NCI-H1092 (cell line): ENCODE data around the gene NAA80.
A peak's percentile ranks its signal among the peaks of the same experiment; 100 is the strongest.

Experiments used
- DNase-seq: peaks from one replicate; lab custom pipeline; 2025; lab: John Stamatoyannopoulos, UW

NAA80 gene

GRCh38 chr3:50298836-50299637 is at the start of gene NAA80, which contains the start of gene HYAL3:
NAA80 (minus strand) TSS chr3:50299405; CDS start chr3:50297463, 1,942 bp downstream.
HYAL3 (minus strand) TSS chr3:50299405; CDS start chr3:50295602, 3,803 bp downstream.
- peak; percentile 95 for DNase-seq

DNA sequence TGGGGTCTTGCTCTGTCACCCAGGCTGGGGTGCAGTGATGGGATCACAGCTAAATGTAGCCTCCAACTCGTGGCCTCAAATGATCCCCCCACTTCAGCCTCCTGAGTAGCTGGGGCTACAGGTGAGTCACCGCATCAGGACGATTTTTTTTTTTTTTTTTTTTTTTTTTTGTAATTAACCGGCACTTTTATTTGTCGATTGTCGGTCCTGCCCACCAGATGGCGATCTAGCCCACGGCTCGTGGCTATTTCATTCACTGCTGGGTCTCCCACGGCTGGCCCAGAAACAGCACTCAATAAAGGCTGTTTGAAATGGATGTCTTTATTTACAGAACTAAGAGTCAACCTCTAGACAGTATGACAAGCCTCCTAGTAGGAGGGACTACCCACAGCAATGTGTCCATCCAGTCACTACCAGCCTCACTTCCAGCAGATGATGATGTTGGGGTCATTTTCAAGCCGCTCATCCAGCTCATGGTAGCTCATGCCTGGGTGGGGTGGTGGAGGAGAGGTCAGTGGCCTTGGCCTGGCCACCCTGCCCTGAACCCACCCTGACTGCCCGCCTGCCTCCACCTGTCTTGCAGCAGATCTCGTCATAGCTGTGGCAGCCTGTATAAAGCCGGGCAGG is 48.1 kb upstream of the NAA80 start:
- peak; percentile 32 for DNase-seq

DNA sequence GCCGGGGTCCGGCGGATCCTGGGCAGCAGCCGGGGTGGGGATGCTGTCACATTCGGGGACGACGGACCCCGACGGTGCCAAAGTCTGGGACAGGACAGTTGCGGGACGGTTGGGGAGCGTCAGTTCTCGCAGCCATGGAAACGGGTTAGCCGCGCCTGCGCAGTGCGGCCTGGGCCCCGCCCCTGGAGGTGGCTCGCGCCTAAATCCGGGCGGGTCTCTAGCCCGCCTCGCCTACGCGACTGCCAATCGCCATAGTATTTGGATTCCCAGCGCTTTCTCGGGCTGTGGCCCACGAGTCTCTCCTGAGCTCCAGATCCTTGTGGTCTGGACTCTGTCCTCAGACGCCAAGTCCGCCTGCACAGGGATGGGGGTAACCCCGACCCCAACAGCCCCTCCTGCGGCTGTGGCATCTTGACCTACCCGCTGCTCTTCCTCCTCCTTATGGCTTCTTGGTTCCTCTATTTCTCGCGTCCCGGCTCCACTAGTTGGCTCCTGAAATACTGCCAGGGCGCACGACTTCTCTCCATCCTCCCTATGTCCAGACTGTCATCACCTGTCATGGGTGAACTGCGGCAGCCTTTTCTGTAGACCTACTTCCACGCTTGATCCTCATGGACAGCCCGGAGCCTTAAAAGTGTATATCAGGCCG is 46.5 kb upstream of the NAA80 start, which contains the start of gene ZMYND10:
TSS of gene ZMYND10 (minus strand) at position 147 of the 649 bp plus-strand sequence. CDS start 153 bp downstream, outside the sequence.
- no peak for DNase-seq

- no peak for DNase-seq
These were observed 45.8 kb upstream of the NAA80 start for GRCh38 chr3:50345008-50345407.

GRCh38 chr3:50342813-50343633 is 43.8 kb upstream of the NAA80 start:
- DNase-seq = no peak

DNA sequence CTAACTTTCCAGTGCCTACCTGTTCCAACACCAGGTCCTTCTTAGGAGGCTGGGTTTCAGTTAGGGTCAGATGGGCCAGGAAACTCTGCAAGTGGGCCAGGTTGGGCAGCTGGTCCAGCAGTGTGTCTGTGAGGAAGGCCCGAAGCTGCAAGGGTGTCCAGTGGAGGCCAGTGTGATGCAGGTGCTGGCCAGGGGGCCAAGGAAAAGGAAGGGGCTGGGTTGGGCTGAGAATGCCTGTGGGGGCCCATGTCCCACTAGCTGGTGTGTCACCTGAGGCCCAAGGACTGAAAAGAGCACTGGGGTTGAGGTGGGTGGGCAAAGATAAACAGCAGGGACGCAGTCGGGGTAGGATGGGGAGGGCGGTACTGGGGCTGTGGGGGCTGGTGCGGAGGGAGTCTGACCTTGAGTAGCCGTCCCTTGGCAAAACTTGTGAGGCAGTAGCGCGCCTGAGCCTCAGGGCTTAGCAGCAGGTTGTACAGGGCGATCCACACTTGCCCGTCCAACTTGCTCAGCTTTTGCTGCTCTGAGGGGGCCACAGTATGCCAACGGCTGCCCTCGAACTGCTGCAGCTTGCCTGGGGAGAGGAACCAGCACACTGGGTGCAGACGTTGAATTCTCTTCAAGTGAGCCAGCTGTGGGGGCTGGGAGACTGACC is 42.9 kb upstream of the NAA80 start:
- no peak for DNase-seq

- DNase-seq = no peak
These were observed 42.3 kb upstream of the NAA80 start for GRCh38 chr3:50341537-50341936.

- DNase-seq = no peak
These were observed 41.5 kb upstream of the NAA80 start, which contains the start of gene RASSF1 for GRCh38 chr3:50340448-50341329. RASSF1 (minus strand) TSS chr3:50340836; CDS start chr3:50340805, 31 bp downstream.

DNA sequence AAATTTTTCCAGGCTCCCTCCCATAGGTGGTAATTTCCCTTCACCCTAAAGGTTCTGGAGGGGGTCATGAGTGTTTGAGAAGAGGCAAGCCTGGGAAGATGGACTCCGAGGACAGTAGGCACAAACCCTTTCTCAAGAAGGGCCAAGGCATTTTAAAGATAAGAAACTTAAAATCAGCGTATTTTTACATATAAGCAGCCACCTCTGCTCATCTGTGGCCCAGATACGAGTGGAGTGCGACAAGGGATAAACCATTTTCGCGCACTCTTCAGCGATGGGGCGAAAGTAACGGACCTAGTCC is 40.9 kb upstream of the NAA80 start:
- no peak for DNase-seq

DNA sequence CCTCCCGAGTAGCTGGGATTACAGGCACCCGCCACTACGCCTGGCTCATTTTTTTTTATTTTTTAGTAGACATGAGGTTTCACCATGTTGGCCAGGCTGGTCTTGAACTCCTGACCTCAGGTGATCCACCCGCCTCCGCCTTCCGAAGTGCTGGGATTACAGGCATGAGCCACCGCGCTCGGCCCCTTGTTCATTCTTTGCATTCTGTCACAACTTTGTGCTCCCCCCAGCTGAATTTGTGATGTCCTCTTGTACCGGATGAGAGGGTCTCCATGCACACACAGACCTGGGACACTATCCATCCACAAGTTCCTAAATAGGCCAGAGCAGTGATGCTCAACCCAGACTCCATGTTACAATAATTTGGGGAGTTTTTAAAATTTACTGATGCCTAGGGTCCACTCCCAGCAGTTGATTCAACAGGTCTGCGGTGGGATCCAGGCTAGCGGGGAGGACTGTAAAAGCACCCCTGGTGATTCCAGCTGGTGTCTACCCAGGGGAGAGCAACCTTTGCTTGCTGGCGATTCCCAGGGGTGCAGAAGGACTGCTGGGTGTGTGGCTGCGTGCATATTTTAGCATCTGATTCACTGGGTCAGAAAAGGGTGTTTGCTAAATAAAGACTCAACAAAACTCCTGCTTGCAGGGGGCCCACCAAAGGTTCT is 40.4 kb upstream of the NAA80 start:
- DNase-seq = no peak

GRCh38 chr3:50338965-50339364 is 39.8 kb upstream of the NAA80 start:
- DNase-seq = no peak

- DNase-seq = peak; percentile 94
These were observed 38.1 kb upstream of the NAA80 start for GRCh38 chr3:50337175-50337861.

- DNase-seq = no peak
These were observed 37.4 kb upstream of the NAA80 start for GRCh38 chr3:50336452-50337174.

DNA sequence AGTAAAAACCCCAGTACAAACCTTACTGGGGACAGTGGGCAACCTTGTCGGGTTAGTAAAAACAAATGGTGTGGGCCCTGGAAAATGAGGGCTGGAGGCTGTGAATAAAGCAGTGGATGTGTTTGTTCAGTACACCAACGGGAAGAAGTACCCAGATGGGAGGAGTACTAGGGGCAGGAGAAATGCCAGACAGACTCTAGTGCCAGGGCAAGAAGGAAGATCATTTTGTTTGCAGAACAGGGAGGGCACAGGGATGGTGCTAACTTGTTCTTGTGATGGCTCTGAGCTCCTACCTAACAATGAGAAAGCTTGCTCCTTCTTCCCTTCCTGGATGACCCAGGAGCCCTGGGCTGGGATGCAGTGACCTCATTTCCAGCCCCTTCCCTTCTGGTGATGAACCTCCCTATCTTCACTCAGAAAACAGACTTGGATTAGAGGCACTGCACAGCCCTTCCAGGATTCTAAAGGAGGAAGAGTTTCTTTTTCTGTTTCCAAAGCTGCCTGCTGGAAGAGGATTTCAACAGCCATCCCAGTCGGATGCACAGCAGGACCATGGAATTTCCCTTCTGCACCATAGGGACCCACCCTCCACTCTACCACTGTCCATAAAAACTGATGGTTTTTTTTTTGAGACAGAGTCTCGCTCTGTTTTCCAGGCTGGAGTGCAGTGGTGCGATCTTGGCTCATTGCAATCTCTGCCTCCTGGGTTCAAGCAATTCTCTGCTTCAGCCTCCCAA is 35.3 kb upstream of the NAA80 start:
- no peak for DNase-seq

GRCh38 chr3:50333744-50334328 is 34.6 kb upstream of the NAA80 start:
- DNase-seq = no peak

GRCh38 chr3:50331364-50331907 is 32.2 kb upstream of the NAA80 start:
- no peak for DNase-seq

DNA sequence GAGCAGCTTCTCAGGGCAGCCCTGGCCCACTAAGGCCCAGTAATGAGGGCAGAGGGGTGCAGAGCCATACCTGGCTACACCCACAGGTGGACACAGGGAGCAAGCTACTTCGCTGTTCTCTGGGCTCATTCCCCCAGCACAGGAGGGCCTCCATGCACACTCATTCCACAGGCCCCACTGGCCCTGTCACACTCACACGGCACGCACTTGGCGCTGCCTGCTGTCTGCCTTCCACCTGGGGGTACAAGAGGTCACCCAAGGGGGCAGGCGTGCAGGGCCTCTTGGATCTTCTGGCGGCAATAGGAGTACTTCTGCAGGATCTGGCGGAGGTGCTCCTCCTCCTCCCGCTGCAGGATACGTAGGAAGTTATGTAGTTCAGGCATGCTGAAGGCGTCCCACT is 31.1 kb upstream of the NAA80 start:
- no peak for DNase-seq
